NCI-H2081 (cell line): ENCODE data around the gene ARID1B.

Experiments
- DNase-seq, 2 experiments: peaks; one replicate each; lab custom pipeline; 2025; lab: John Stamatoyannopoulos, UW

The ARID1B gene

GRCh38 chr6:156776840-156777576 is at the start of gene ARID1B:
Gene ARID1B (plus strand): TSS chr6:156777378. CDS start chr6:156777681, 303 bp downstream.
- DNase-seq: peak; percentile 59 to 74

- DNase-seq: no peak
These were observed 49.3 kb upstream of the ARID1B start for GRCh38 chr6:156727715-156728385.

GRCh38 chr6:156729248-156729647 is 47.9 kb upstream of the ARID1B start:
- DNase-seq: no peak

- DNase-seq: peak; percentile 10 to 75
These were observed 45.8 kb upstream of the ARID1B start for GRCh38 chr6:156731396-156731795.

- no peak for DNase-seq
These were observed 41.4 kb upstream of the ARID1B start for GRCh38 chr6:156735751-156736150.

- DNase-seq: no peak
These were observed 36.6 kb upstream of the ARID1B start for GRCh38 chr6:156740604-156741003.

GRCh38 chr6:156741287-156742073 is 35.7 kb upstream of the ARID1B start:
- no peak for DNase-seq

GRCh38 chr6:156747715-156748114 is 29.5 kb upstream of the ARID1B start:
- DNase-seq: no peak

GRCh38 chr6:156748504-156748903 is 28.7 kb upstream of the ARID1B start:
- no peak for DNase-seq

GRCh38 chr6:156752666-156753301 is 24.4 kb upstream of the ARID1B start:
- no peak for DNase-seq

GRCh38 chr6:156756630-156757610 is 20.3 kb upstream of the ARID1B start:
- DNase-seq: no peak

- DNase-seq: no peak
These were observed 19.3 kb upstream of the ARID1B start for GRCh38 chr6:156757849-156758248.

- DNase-seq: no peak
These were observed 16.8 kb upstream of the ARID1B start for GRCh38 chr6:156760377-156760776.

GRCh38 chr6:156762547-156762946 is 14.6 kb upstream of the ARID1B start:
- DNase-seq: no peak

GRCh38 chr6:156765117-156765516 is 12.1 kb upstream of the ARID1B start:
- no peak for DNase-seq

- DNase-seq: no peak
These were observed 9.3 kb upstream of the ARID1B start for GRCh38 chr6:156767603-156768467.

GRCh38 chr6:156771047-156771446 is 6.1 kb upstream of the ARID1B start:
- DNase-seq: no peak

GRCh38 chr6:156771761-156772160 is 5.4 kb upstream of the ARID1B start:
- no peak for DNase-seq

- DNase-seq: no peak
These were observed 3.7 kb upstream of the ARID1B start for GRCh38 chr6:156773476-156773875.
